NB4 (cell line): ENCODE results near the gene ZNF488.

Source experiments
- MYC ChIP-seq: IDR thresholded peaks from 2 replicates; pipeline ENCODE4 v1.6.1; 2011; ENCODE audit warnings: low read depth, low read length
- POLR2A ChIP-seq: IDR thresholded peaks from 2 replicates; pipeline ENCODE4 v1.6.1; 2011; ENCODE audit warnings: mild to moderate bottlenecking; ENCODE audit not compliant: insufficient read length; ENCODE audit errors: extremely low read depth
- TF ChIP-seq, protein P1 (sequence below): IDR thresholded peaks from one replicate; pipeline ENCODE4 v1.5.1; 2012; ENCODE audit warnings: low read depth, low read length
- TF ChIP-seq, protein P2 (sequence below): IDR thresholded peaks from 2 replicates; pipeline ENCODE4 v1.6.1; 2011; ENCODE audit warnings: low read depth, low read length

DNA sequence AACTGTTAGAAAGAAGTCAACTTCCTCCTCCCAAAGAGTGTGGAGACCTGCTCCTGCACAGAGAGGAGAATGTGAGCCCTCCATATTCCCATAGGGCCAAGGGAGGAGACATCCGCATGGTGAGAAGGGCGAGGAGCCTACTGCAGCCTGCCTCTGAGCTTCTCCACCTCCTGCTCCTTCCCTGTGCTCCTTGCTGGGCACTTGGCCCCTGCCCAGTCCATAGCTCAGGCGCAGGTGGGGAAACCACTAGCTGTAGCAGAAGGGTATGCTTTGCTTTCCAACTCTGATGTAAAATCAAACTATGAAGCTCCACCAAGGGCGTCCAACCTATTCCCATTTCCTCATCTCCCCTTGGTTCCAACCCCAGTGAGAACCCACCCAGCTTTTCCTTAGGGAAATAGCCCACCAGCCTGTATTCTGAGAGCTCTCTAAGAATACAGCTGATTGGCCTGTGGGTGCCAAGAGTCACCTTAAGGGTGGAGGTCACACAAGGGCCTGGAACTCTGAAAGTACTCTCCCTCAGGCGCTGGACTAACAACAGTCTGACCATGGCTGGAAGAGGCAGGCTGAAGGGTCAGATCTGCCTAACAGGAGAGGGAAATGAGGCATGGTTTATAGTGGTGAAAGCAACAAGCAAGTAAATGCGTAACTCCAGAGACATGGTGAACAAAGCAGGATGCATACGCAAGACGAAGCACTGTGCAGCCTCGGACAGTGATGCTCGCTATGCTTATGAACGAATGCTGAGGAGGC lies 13.9 kb downstream of the ZNF488 start:
- TF ChIP-seq, protein P1, sequence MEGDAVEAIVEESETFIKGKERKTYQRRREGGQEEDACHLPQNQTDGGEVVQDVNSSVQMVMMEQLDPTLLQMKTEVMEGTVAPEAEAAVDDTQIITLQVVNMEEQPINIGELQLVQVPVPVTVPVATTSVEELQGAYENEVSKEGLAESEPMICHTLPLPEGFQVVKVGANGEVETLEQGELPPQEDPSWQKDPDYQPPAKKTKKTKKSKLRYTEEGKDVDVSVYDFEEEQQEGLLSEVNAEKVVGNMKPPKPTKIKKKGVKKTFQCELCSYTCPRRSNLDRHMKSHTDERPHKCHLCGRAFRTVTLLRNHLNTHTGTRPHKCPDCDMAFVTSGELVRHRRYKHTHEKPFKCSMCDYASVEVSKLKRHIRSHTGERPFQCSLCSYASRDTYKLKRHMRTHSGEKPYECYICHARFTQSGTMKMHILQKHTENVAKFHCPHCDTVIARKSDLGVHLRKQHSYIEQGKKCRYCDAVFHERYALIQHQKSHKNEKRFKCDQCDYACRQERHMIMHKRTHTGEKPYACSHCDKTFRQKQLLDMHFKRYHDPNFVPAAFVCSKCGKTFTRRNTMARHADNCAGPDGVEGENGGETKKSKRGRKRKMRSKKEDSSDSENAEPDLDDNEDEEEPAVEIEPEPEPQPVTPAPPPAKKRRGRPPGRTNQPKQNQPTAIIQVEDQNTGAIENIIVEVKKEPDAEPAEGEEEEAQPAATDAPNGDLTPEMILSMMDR: no peak
- TF ChIP-seq POLR2A (no peak), MYC (no peak)
- TF ChIP-seq, protein P2, sequence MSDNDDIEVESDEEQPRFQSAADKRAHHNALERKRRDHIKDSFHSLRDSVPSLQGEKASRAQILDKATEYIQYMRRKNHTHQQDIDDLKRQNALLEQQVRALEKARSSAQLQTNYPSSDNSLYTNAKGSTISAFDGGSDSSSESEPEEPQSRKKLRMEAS: no peak
